Measurements from ENCODE around the gene SLC7A8.

SLC7A8 gene

DNA sequence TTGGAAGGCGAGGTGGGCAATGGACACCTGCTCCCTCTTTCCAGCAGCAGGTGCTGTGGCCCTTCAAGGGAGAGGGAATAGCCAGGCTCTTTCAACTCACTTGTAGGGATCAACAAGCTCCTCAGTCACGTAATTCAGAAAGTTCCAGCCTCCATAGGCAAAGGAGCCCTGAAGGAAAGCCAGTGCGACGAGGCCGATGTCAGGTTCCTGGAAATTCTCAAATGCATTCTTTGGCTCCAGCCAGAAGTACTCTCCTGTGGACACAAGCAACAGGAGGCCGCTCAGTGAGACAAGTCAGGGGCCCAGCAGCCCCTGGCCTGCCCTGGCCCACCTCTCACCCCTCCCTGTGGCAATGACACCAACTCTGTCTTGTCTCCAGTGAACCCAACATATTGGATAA, 43.1 kb downstream of the SLC7A8 start:
- TF ChIP-seq TCF12 (IDR thresholded peaks at IDR 0.05; ENCODE audit: low read depth) (no peak), ZBTB7A (IDR thresholded peaks at IDR 0.05; ENCODE audit: low read depth) (no peak), NFIC (IDR thresholded peaks at IDR 0.05) (no peak), TEAD4 (IDR thresholded peaks at IDR 0.05) (no peak), CEBPB (IDR thresholded peaks at IDR 0.05) (no peak), TAF1 (IDR thresholded peaks at IDR 0.05; ENCODE audit: low read depth) (no peak), FOXM1 (IDR thresholded peaks at IDR 0.05; ENCODE audit: borderline replicate concordance, low read depth) (no peak), YY1 (IDR thresholded peaks at IDR 0.05; ENCODE audit: low read depth) (no peak), RAD21 (IDR thresholded peaks at IDR 0.05; ENCODE audit: low read depth) (no peak), CREB1 (IDR thresholded peaks at IDR 0.05; ENCODE audit: low read depth) (no peak), EGR1 (IDR thresholded peaks at IDR 0.05) (no peak), EP300 (IDR thresholded peaks at IDR 0.05; ENCODE audit: borderline replicate concordance) (no peak)
- TF ChIP-seq, protein P1, sequence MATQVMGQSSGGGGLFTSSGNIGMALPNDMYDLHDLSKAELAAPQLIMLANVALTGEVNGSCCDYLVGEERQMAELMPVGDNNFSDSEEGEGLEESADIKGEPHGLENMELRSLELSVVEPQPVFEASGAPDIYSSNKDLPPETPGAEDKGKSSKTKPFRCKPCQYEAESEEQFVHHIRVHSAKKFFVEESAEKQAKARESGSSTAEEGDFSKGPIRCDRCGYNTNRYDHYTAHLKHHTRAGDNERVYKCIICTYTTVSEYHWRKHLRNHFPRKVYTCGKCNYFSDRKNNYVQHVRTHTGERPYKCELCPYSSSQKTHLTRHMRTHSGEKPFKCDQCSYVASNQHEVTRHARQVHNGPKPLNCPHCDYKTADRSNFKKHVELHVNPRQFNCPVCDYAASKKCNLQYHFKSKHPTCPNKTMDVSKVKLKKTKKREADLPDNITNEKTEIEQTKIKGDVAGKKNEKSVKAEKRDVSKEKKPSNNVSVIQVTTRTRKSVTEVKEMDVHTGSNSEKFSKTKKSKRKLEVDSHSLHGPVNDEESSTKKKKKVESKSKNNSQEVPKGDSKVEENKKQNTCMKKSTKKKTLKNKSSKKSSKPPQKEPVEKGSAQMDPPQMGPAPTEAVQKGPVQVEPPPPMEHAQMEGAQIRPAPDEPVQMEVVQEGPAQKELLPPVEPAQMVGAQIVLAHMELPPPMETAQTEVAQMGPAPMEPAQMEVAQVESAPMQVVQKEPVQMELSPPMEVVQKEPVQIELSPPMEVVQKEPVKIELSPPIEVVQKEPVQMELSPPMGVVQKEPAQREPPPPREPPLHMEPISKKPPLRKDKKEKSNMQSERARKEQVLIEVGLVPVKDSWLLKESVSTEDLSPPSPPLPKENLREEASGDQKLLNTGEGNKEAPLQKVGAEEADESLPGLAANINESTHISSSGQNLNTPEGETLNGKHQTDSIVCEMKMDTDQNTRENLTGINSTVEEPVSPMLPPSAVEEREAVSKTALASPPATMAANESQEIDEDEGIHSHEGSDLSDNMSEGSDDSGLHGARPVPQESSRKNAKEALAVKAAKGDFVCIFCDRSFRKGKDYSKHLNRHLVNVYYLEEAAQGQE (IDR thresholded peaks at IDR 0.05; ENCODE audit: low read depth): no peak
- TF ChIP-seq, protein P2, sequence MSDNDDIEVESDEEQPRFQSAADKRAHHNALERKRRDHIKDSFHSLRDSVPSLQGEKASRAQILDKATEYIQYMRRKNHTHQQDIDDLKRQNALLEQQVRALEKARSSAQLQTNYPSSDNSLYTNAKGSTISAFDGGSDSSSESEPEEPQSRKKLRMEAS (IDR thresholded peaks at IDR 0.05): no peak
- TF ChIP-seq, protein P3, sequence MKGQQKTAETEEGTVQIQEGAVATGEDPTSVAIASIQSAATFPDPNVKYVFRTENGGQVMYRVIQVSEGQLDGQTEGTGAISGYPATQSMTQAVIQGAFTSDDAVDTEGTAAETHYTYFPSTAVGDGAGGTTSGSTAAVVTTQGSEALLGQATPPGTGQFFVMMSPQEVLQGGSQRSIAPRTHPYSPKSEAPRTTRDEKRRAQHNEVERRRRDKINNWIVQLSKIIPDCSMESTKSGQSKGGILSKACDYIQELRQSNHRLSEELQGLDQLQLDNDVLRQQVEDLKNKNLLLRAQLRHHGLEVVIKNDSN (IDR thresholded peaks at IDR 0.05): no peak

DNA sequence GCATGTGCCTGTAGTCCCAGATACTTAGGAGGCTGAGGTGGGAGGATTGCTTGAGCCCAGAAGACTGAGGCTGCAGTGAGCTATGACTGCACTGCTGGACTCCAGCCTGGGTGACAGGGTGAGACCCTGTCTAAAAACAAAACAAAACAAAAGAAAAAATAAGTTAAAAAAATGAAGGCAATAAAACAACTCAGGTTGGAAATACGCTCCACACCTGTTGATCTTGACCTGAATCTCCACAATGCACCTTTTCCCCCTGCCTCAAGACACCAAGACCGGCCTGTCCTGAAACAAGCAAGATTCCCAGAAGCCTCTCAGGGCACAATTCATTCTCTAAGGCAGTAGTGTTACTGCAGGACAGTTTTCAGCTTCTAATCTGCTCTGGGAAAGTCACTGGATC, 43.6 kb downstream of the SLC7A8 start:
- TF ChIP-seq EGR1 (IDR thresholded peaks at IDR 0.05): no peak
- no peak for TF ChIP-seq NFIC (IDR thresholded peaks at IDR 0.05)
- no peak for TF ChIP-seq YY1 (IDR thresholded peaks at IDR 0.05; ENCODE audit: low read depth)
- TF ChIP-seq ZBTB7A (IDR thresholded peaks at IDR 0.05; ENCODE audit: low read depth): no peak
- TF ChIP-seq, protein P1 (IDR thresholded peaks at IDR 0.05; ENCODE audit: low read depth): no peak

DNA sequence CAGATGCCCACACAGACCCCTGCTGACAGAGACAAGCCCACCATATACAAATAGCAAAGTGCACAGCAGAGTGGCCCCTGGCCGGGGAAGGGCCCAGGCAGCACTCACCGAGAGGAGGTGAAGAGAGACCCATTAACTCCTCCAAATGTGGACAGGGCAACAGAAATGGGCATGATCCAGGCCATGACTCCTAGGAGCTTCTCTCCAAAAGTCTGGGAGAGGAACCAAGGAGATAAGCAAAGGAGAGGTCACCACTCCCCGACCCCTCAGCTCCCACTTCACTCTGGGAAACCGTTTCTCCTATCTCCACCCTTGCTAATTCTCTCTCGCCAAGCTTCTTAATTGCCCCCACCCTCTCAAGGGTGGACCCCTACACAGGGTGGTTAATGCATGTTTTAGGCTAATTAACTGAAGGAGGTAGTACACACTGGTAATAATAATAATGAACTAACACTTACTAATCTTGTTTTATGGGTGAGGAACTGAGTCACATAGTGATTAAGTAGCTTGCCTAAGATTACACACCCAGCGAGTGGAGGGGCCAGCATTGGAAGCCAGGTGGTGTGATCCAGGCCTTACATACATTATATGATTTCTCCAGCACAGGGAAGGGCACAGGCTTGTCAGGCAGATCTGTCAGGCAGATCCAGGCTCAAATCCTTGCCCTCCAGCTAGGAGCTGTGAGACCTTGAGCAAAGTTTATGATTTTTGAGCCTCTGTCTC, 45.5 kb downstream of the SLC7A8 start:
- TF ChIP-seq NFIC (IDR thresholded peaks at IDR 0.05) (no peak), EGR1 (IDR thresholded peaks at IDR 0.05) (no peak), YY1 (IDR thresholded peaks at IDR 0.05; ENCODE audit: low read depth) (no peak), EP300 (IDR thresholded peaks at IDR 0.05; ENCODE audit: borderline replicate concordance) (no peak)
- TF ChIP-seq, protein P1 (IDR thresholded peaks at IDR 0.05; ENCODE audit: low read depth): no peak
- TF ChIP-seq, protein P2 (IDR thresholded peaks at IDR 0.05): no peak

DNA sequence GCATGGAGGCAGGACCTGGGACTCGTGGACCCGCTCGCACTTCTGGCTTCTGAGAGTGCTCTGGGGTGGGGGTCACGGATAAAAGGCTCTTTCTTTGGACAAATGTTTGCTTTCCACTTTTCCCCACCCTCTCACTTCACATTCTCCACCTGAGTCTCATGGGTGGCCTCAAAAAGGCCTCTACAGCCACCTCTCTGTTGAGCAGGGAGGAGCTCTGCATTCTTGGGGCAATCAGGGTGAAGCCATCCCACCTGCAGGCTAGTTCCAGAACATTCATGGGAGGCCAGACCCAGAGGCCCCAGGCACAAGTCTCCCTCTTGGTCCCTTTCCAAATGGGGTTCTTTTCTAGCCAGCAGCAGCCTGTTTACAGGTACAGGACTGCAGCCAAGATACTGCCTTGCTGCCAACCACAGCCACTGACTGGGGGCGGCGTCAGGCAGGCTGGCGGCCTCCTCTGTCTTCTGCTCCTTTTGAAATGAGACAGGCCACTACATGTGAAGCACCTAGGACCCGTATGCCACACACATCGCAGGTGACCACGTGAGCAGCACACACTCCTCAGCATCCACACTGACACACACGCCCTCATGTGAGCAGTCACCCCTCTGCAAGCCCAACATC, 46.2 kb downstream of the SLC7A8 start:
- TF ChIP-seq, protein P3 (IDR thresholded peaks at IDR 0.05): no peak
- TF ChIP-seq, protein P2 (IDR thresholded peaks at IDR 0.05): no peak
- no peak for TF ChIP-seq TCF12 (IDR thresholded peaks at IDR 0.05; ENCODE audit: low read depth)

Measured in Ishikawa (cell line).